Fibroblast of villous mesenchyme (primary cell): ENCODE data around the gene ZNF483. TPM values are rescaled to one million over a fixed set of nuclear protein-coding genes. Genes with fewer than 3 reads are reported as not detected.

Experiments
- DNase-seq: peaks from one replicate; pipeline ENCODE4 v3.0.0-alpha.2; 2010; ENCODE audit warnings: low read depth
- H3K4me3 ChIP-seq: 2 replicates; pipeline ENCODE4 v1.5.1; 2011; ENCODE audit warnings: low read depth, mild to moderate bottlenecking, low read length
- CTCF ChIP-seq: IDR thresholded peaks from 2 replicates; pipeline ENCODE4 v1.5.1; 2012; ENCODE audit warnings: low read depth, mild to moderate bottlenecking, low read length; ENCODE audit not compliant: insufficient read depth
- total RNA-seq: library from RNA; depleted of rRNA; stranded (reverse); fragments of >200 nt; gene quantifications from 2 replicates; pipeline ENCODE4 v1.2.3, GENCODE V29; 2012

ZNF483 gene
- total RNA-seq, result 2.6 and 5.6 TPM in 2 replicates

- H3K4me3 ChIP-seq, result peak within 1 kb of the TSS; percentile 89
- no peak for TF ChIP-seq CTCF
- peak; percentile 75 for DNase-seq
Observed at GRCh38 chr9:111525056-111525977, at the start of gene ZNF483. TSS of gene ZNF483 (plus strand) at chr9:111525179. CDS start at chr9:111527396, 2,217 bp downstream.

DNA sequence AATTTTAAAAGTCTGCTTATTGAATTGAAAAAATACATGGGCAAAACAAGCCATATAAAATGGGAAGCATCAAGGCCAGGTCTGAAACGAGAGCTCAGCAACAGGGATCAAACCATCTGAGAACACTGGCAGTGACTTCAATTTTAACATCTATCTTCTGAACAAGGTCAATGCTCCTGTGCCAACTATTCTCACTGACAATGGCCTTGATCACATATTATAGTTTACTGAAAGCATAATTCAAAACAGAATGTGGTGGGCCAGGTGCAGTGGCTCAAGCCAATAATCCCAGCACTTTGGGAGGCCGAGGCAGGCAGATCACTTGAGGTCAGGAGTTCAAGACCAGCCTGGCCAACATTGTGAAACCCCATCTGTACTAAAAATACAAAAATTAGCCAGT lies 49.8 kb upstream of the ZNF483 start:
- no peak overlapping the region for H3K4me3 ChIP-seq
- no peak for TF ChIP-seq CTCF
- DNase-seq, result no peak

- TF ChIP-seq CTCF, result no peak
- DNase-seq, result no peak
- H3K4me3 ChIP-seq, result no peak overlapping the region
Observed at GRCh38 chr9:111477677-111478076, 47.3 kb upstream of the ZNF483 start.

DNA sequence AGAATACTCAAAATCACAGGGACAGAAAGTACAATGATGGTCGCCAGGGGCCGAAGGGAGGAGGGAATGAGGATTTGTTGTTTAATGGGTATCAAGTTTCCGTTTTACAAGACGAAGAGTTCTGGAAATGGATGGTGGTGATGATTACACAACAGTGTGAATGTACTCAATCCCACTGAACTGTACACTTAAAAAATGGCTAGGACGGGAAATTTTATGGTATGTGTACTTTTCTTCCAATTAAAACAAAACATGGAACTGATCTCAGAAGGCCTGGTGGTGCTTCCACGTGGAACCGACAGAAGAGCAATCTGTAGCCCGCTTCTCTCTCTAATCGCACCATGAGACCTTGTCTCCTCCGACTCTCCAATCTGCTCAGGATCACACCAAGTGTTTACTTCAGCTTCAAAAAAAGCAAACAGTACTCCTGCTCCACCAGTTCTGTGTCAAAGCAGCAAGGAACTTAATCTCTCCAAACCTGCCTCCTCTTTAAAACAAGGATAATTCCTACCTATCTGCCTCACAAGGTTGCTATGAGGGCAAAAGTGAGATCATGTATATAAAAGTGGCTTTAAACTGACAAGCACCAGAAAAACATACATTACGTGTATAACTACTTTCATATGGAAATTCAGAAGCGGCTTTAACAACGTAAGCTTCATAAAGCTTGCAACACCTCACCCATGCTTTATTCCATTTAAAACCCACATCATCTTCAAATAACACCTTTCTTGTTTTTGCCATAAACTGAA lies 42.9 kb upstream of the ZNF483 start:
- peak overlapping the region; percentile 89 for H3K4me3 ChIP-seq
- DNase-seq, result peak; percentile 92
- TF ChIP-seq CTCF, result no peak

DNA sequence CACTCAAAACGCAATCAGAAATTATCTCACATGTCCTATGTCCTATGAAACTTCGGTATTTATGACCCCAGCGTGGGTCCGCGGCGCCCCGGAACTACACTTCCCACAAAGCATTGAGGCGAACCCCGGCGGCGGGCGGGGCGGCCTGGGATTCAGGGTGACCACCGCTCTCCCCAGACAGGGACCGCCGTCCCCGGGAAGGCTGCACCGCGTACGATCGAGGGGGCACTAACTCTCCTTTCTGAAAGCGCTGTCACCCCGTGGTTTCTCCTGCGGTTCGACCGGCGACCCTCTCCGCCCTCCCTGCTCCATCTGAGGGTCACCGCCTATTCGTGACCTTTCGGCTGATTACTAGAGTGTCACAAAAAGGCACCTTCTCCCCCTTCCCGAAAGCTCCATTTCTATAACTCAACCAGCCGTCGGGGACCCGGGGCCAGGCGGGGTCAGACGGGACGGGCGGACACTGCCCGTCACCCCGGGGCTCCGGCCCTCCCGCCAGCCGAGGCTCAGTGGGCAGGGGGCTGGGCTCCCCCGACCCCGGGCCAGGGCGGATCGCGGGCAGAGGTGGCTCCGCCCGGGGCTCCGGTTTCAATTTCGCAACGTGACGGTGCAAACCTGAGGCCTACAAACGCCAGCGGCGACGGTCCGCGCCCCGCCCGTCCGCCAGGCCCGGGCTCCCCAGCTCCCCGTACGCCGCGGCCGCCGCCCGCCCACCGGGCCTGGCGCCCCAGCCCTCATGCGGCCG lies 42.1 kb upstream of the ZNF483 start:
- DNase-seq, result peak; percentile 85
- peak overlapping the region; percentile 89 for H3K4me3 ChIP-seq
- no peak for TF ChIP-seq CTCF

DNA sequence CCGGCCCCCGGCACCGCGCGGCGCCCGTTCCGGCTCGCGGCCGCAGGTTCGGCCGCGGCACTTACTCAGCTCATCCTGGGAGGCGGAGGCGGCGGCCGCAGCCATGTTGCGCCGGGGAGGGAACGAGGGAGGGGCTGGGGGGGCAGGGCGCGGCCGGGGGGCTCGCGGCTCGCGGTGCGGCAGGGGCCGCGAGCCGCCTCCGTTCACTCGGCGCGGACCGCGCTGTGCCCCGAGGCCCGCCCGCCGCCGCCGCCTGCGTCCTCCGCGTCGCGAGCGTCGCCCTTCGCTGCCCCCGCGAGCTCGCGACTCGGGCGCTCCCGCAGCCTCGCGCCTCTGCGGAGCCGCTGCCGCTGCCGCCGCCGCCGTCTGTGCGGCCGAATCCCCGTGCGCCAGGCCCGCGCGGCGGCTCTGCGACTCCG lies 41.5 kb upstream of the ZNF483 start:
- H3K4me3 ChIP-seq, result peak overlapping the region; percentile 89
- no peak for DNase-seq
- no peak for TF ChIP-seq CTCF
